ENCODE data around the gene DGCR8.

DGCR8 gene

DNA sequence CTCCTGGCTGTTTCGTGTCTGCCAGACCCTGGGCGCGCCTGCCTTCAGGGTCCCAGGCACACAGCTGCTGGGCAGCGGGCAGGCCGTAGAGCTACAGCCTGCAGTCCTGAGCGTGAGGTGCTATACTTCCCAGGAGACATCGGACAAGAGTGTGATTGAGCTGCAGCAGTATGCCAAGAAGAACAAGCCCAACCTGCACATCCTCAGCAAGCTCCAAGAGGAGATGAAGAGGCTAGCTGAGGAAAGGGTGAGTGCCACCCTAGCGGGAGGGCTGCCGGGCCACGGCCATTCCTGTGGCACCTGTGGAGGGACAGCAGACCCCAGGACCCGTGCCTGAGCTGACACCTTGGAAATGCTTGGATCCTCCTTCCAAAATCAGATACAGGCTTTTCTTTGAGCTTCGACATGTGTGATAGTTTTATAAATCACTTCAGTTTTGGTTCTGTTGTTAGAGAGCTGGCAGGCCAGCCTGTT is 28.8 kb downstream of the DGCR8 start:
- DNase-seq: no peak

DNA sequence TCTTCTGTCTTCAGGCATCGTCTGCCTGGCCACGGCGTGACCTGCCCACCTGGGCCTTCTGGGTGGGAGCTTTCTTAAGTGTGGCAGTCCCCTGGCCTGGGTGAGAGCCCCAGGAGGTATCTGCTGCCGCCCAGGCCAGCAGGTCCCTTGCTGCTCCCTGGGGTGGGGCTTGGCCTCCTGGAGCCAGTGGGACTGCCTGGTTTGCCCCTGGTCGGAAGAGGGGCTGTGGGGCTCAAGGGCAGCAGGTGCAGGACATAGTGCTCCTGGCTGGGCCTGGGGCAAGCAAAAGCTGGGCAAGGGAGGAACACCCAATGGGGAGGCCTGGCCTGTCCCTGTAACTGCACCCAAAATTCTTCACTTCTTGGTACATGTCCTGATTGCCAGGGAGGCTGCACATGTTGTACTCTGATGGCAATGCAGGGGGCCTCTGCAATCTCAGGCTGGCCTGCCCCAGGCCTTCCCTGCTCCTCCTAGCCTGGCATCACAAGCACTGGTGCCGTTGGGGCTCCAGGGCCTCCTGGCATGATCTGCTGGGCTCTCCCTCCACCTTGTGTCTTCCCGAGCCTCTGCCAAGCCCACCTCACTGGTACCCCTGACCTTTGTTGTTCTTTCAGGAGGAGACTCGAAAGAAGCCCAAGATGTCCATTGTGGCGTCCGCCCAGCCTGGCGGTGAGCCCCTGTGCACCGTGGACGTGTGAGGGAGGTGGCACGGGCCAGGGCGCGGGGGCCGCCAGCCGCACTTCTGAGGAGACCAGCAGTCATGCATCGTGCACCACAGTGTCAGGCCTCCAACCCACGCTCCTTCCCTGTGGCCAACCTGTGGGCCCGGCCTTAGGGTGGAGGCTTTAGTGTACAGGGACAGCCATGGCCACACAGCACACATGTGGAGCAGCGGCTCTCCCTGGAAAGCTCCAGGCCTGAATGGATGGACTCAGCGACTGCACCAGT is 29.6 kb downstream of the DGCR8 start:
- no peak for DNase-seq

DNA sequence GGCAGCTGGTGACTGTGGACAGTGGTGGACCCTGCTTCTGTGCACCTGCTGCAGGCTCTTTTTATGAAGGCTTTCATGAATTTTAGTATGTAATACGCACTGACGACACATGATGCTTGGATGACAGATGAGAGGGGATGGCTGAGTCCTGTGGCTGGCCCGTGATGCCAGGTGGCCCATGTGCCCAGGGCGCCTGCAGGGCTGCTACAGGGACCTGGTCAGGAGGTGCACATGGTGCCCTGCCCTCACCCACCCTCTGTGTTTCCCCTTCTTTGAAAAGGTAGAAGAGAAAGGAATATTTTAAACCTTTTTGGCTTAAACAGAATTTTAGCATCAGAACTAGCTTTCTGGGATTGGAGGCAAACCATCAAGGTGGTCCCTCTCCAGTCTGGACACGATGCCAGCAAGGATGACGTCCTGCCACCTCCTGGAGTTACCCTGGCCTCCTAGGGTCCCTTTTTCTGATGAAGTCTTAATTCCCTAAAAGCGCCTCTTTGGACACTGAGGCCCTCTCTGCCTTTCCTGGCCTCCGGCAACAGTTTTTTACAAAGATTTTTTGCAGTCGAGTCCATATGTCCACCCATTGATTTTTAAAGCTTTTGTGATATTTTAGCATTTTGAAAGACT is 30.4 kb downstream of the DGCR8 start:
- DNase-seq: no peak

DNA sequence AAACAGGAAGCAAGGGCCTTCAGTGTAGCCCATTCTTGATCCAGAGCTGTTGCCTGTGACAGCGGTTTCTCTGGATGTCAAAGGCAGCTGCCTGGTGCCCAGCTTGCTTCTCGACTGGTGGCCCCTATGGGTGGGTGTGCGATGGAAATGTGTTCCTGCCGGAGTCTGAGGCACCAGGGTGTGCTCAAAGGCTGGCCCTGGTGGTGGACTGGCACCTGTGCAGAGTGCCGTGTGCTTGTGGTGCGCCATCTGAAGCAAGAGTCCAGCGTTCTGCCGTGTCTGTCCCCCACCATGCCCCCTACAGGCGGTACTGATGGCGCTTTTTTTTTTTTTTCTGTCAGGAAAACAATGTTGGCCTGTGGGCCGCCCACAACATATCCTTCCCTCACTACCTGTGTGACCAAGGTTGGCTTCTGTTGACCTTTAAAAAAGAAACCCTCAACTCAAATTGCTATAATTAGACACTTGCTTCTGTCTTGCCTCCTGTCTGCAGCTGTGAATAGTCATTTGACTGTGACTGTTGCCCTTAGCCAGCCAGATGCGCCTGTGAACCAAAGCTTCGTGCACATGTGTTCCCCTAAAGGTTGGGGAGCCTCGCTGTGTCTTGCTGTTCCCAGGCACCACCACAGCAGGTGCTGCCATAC is 31.1 kb downstream of the DGCR8 start:
- DNase-seq: no peak

DNA sequence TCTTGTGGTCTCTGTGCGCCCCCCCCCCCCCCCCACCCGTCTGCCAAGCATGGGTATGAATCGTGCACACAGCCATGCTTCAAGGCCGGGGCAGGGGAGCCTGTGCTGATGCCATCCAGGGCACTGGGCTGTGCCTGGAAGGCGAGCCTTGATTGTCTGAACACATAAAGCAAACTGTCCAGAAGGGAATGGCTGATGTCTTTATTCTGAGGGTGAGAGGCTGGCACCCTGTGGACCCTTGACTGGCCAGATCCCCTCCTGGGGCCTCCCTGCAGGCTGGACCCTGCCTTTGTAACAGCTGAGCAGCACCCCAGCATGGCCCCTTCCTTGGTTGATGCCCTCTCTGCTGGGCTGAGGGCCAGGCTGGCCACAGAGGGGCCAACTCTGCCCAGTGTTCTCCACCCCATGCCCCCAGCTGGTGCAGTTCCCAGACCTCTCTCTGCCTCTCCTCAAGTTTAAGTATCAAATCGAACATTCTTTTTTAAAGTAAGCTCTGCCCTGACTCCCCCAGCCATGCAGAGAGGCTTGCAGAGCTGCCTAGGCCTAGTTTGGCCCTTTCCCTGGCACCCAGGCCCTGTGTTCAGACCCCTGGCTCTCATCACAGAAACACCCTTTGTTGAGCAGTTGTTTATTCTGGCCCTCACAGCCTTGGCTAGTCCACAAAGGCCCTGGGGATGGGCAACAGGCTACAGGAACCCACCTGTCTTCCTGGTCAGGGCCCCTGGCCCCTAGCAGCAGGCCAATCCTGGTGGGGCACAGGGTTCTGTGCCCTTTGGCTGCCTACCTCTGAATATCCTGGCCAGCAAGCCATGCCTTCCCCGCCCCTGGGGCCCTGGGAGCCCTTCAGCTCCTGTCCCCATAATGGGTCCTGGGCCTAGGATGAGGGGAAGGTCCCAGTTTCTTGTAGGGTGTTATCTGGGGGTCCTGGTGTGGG is 31.9 kb downstream of the DGCR8 start:
- DNase-seq: peak in 8 of 56 donors; percentile 20 to 51 (median 38)

DNA sequence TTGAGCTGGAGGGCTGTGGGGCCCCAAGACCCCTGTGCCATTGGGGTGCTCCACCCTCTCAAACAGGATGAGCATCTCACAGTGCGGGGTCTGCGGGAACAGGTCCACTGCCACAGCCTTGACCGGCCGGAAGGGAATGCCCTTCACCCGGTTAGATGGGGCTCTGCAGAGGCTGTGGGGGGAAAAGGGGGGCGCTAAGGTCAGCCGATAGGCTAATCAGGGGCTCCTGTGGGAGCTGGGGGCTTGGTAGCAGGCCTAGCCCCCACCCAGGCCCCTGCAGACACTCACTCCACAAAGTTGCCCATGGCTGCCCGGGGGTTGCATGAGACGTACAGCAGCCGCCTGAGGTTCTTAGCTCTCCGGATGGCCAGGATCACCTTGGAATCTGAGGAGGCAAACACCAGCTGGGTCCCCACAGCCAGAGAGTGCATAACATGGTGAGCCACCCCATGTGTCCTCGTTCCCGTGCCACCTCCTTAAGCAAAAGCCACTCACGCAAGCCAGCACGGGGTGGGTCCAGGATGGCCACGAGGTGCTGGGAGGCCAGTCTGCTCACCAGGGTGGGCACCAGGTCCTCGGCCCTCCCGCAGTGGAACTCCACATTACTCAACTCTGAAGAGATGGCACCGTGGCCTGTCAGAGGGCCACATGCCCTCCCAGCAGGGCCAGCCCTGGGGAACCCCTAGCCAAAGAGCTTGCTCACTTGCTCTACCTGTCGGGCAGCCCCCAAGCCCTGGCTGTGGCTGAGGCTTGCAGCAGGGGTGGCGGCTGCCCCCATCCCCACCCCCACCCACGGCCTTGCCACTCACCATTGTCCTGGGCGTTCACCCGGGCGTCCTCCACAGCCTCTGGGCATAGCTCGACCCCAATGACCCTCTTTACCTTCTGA is 32.8 kb downstream of the DGCR8 start:
- no peak for DNase-seq

DNA sequence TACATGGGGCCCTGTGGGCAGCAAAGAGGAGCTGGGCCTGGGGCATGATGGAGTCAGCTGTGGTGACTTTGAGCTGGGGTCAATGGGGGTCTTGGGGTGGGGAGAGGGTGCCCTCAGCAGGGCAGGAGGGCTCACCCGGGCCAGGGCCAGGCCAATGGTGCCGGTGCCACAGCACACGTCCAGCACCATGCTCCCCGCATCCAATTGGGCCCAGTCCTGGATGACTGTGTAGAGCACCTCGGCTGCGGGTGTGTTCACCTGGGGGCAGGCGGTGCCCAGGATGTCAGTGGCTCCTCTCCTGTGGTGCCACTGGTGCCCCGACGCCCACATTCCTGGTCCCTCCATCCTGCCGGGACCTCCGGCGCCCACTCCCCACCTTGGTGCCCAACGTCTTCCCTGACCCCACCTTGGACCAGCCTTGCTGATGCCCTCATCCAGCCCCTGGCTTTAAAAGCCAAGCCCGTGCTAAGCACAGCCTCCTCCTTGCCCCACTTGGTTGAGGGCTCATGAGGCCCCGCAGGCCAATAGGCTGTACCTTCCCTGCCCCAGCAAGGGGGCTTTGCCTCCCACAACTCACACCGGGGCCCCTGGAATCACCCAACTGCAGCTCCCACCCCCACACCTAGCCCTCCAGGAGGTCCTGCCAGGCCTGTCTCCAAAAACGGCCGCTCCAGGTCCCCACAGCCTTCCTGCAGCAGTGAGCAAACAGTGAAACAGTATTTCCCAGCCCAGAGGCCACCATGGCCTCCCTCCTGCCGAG is 33.7 kb downstream of the DGCR8 start:
- no peak for DNase-seq

DNA sequence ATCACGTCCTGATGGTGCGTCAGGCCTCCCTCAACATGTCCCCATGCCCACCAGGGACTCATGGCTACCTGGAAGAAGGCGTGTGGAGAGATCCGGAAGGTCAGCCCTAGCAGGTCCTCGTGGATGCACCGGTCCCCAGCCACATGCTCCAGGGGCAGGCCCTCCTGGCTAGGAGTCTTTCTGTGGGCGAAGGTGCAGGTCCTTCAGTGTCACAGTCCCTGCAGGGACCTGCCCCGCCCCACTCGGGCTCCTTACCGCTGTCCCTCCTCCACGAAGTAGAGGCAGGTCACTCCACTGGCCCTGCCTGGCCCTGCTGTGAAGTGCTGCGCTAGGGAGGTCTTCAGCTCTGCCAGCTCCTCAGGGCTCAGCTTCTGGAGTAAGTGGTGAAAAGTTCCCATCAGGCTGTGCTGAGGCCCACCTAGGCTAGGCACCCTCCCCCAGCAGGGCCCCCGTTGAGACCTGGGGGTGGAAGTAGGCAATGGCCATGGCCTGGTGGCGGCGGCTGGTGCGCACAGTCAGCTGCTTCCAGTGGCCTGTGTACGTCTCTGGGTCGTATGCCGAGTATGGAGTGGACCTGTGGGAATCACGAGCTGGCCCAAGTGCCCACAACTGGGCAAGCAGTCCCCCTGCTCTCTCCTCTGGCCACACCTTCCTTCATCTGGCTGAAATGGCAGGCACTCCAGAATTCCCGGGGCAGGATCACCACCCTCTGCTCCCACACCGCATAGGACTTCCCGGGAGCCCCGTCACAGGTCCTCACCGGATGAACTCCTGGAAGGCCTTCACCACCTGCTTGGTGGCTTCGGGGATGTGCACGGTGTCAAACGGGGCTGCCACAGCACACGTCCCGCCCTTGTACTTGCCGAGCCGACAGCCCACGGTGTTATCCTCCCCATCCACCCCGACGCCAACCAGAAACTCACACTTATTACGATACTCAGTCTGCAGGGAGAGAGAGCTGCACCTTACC is 34.8 kb downstream of the DGCR8 start:
- no peak for DNase-seq

DNA sequence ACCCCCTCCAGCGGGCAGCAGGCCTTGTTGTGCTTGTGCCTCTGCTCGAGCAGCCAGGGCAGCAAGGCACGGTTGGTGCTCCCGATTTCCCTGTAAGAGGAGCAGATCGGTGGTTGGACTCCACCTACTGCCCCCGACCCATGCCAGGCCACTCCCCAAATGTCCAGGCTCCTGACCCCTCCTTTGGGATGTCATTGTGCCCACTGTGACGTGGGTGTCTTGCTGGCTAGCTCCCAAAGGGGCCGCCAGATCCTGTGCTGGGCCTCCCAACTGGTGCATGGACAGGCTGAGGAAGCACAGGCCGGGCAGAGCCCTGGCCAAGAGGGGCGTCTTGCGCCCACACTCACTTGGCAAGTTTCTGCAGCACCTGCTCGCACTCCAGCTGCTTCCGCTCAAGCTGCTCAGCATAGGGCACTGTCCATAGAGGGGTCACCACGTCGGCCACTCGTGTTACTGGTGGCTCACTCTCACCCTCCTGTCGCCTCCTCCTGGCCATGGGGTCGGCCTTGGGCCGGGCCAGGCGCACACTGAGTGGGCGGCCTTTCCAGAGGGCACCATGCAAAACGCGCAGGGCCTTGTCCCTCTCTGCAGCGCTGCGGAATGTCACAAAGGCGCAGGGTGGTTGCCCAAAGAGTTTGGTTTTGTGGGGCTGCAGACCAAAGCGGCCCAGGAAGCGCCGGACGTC is 35.8 kb downstream of the DGCR8 start, which contains the start of gene RANBP1:
RANBP1 (plus strand) TSS at position 414 of the 685 bp plus-strand sequence; CDS start at position 495, 81 bp downstream.
- no peak for DNase-seq

DNA sequence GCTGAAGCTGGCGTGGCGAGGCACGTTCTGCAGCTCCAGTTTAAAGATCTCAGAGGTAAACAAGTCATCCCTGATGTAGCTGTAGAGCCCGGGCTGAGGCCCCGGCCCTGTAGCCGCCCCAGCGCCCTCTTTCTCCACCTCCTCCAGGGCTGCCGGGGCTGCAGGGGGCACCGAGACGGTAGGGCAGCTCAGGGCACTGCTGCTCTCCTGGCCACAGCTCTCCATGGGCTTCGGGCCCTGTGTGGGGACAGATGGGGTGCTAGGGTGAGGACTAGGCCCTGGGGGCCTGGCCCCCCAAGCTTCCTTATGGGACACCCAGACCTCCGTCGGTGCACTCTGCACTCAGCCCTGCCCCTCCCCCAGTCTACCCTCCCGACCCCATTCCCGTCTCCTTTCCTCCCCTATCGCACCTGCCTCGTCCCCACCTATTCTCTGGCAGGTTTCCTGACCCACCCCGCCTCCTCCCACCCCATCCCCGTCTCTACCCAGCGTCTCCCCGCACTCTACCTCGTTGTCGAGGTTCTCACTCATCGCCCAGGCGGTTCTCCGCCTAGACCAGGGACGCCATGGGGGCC is 36.4 kb downstream of the DGCR8 start:
- DNase-seq: no peak

DNA sequence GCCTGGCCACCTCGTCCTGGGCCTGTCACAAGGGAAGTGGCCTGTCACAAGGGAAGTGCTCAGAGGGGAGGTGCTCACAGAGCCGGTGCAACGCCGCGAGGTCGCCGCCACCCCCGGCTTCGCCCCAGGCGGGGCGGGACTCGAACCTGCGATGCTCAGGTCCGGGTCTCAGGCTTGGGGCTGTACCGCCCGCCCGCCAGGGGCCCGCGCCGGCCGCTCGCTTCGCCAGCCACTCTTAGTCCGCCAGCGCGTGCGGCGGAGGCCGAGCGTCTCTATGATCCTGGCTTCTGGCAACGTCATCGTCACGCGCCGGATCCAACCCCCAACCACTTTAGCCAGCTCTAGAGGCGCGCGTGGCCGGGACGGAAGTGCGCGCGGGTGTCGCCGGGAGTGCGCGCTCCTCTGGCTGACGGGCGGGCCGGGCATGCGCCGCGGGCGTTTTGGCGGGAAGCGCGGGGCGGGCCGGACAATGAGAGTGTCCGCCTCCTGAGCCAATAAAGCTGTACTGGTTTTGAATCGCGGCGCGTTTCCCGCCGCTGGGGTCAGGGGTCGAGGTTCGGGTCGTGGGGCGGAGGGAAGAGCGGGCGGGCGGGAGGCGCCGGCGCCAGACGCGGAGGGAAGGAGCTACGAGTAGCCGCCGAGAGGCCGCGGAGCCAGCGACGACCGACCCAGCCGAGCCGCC is 37.1 kb downstream of the DGCR8 start, which contains the start of gene TRMT2A:
TRMT2A (minus strand) TSS at position 276 of the 682 bp plus-strand sequence. CDS start 320 bp downstream, outside the sequence.
- peak; percentile 84 to 99 (median 94) for DNase-seq

DNA sequence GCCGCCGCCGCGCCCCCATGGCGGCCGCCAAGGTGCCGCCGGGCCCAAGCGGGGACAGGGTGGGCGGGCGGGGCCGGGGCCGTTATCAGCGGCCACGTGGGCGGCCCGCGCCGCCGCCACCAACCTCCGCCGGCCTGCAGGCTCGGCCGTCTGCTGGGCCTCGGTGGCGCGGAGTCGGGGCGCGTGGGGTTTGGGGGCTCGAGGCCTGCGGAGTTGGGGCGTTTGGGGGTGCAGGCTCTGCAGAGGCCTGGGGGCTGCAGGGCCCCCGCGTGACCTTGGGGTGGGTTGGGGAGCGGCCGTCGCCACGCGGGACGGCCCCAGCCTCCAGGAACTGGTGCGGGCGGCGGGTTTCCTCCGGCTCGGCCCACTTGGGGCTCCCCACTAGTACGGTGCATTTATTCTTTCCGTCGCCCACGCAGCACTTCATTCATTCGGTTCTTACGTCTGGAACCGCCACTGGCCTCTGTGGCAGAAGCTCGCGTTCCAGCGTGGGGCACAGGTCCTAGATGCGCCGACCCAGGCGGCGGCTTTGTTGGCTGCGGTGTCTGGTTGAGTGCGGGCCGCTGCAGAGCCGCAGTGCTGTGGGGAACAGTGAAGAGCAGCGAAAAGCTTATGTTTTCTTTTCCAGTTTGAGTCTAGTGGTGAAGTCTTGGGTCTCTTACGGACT is 37.7 kb downstream of the DGCR8 start:
- DNase-seq: no peak

DNA sequence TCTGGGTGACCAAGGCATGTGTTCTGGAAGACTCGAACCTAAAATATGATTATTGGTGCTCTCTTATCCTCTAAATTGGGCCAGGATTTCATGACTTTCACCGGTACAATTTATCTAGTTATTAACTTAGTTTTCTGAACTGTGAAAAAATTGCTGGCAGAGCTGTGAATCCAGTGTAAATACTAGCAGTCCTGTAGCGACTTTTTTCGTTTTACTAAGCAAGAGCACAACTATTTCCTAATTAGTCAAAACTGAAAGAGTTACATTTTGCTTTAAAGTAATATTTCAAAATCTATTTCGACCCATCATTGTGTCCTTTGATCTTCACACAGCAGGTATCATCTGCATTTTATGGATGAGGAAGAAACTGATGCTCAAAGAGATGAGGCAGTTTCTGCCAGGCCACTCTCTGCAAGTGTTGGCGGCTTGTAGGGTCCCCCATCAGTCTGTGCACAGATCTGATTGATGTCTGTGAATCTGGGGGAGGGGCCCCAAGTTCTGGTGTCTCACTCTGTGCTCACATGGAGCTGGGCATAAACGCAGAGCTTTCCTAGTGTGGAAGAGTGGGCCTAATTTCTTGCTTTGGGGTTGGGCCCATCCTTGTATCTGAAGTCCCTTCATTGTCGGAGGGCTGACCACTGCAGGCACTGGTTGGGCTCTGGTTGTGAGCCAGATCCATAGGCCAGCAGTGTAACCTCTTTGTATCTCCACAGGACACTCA is 38.4 kb downstream of the DGCR8 start:
- no peak for DNase-seq

DNA sequence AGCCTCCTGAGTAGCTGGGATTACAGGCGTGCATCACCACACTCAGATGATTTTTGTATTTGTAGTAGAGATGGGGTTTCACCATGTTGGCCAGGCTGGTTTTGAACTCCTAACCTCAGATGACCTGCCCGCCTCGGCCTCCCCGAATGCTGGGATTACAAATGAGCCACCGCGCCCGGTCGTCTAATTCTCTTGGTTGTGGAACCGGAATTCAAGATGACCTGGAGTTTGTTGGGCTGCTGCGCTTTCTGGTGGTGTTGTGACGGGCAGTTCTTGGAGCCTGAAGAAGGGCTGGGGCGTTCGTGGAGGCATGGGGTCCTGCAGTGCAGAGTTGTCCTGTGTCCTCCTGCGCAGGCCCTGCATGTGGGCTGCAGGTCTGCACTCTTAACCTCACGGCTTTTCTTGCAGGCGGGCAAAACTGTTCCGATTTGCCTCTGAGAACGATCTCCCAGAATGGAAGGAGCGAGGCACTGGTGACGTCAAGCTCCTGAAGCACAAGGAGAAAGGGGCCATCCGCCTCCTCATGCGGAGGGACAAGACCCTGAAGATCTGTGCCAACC is 41.9 kb downstream of the DGCR8 start:
- no peak for DNase-seq

Data from amygdala (tissue), 56 donors.